ENCODE measurements around the gene GCM1.

The GCM1 gene

GRCh38 chr6:53109612-53110011 lies 39.0 kb downstream of the GCM1 start:
- in situ Hi-C loops (cut with MboI; ENCODE audit: low sequenced_read_pairs): no loop called here

- in situ Hi-C loops (cut with MboI; ENCODE audit: low sequenced_read_pairs): no loop called here
These were observed 41.5 kb downstream of the GCM1 start for GRCh38 chr6:53107091-53107490.

GRCh38 chr6:53104916-53105315 lies 43.7 kb downstream of the GCM1 start:
- in situ Hi-C loops (cut with MboI; ENCODE audit: low sequenced_read_pairs): no loop called here

- in situ Hi-C loops (cut with MboI; ENCODE audit: low sequenced_read_pairs): no loop called here
These were observed 44.5 kb downstream of the GCM1 start for GRCh38 chr6:53103993-53104675.

GRCh38 chr6:53101006-53101405 lies 47.6 kb downstream of the GCM1 start:
- in situ Hi-C loops (cut with MboI; ENCODE audit: low sequenced_read_pairs): no loop called here

GRCh38 chr6:53100561-53100960 lies 48.1 kb downstream of the GCM1 start:
- in situ Hi-C loops (cut with MboI; ENCODE audit: low sequenced_read_pairs): no loop called here

- in situ Hi-C loops (cut with MboI; ENCODE audit: low sequenced_read_pairs): no loop called here
These were observed 52.9 kb downstream of the GCM1 start for GRCh38 chr6:53095716-53096115.

GRCh38 chr6:53095270-53095669 lies 53.4 kb downstream of the GCM1 start:
- in situ Hi-C loops (cut with MboI; ENCODE audit: low sequenced_read_pairs): no loop called here

- in situ Hi-C loops (cut with MboI; ENCODE audit: low sequenced_read_pairs): no loop called here
These were observed 58.1 kb downstream of the GCM1 start for GRCh38 chr6:53090576-53090975.

DNA sequence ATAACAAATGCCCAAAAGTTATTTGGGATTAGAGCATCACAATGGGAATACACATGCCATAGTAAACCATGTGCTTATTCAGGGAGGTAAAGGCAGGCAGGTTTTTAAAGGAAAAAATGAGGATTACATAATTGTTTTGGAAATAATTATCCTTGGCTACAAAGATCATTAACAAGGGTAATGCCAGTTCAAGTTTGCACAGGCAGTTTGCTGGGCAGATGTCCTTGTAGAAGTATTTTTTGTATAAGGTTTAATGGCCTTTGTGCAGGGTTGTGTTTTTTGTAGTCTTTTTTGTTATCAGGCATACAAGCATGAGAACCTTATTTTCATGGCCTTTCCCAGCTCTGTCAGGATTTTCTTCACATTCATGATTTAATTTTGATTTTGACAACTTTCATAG lies 58.7 kb downstream of the GCM1 start:
- in situ Hi-C loops (cut with MboI; ENCODE audit: low sequenced_read_pairs): no loop called here

GRCh38 chr6:53086302-53086701 lies 62.3 kb downstream of the GCM1 start:
- in situ Hi-C loops (cut with MboI; ENCODE audit: low sequenced_read_pairs): no loop called here

DNA sequence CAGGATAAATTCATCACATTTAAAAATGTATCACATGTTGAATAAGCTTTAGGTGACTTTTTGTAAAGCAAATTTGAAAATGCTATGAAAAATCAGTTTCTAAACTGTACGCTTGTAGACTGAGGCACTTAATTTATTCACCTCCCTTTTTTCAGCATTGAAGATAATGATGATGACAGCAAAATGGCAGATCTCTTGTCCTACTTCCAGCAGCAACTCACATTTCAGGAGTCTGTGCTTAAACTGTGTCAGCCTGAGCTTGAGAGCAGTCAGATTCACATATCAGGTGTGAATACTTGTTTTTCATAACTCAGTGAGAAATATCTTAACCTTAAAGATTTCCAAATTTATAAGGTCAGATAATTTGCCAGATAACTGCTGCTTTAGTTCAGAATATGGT lies 67.8 kb downstream of the GCM1 start:
- in situ Hi-C loops (cut with MboI; ENCODE audit: low sequenced_read_pairs): no loop called here
